SU-DHL-6 (cell line): ENCODE measurements around the gene PTPRE.

ENCODE experiments used
- H2AFZ ChIP-seq: fragments of 200-600 bp; sonication (generic); 2 replicates; pipeline ENCODE4 v1.6.1; 2014; ENCODE audit warnings: low read depth, mild to moderate bottlenecking, moderate library complexity, mixed read lengths, antibody characterized with exemption, low read length; ENCODE audit not compliant: severe bottlenecking
- H3F3A ChIP-seq: fragments of 200-600 bp; shearing (Covaris generic); 2 replicates; pipeline ENCODE4 v1.6.0; 2016; ENCODE audit warnings: antibody characterized with exemption, mild to moderate bottlenecking; ENCODE audit not compliant: insufficient read depth
- H3K27ac ChIP-seq: fragments of 200-600 bp; sonication (generic); 2 replicates; pipeline ENCODE4 v1.5.1; 2016; ENCODE audit warnings: low read depth, mild to moderate bottlenecking, low read length, moderate library complexity, mixed read lengths
- H3K27me3 ChIP-seq: fragments of 200-600 bp; sonication (generic), shearing (Covaris generic); 2 replicates; pipeline ENCODE4 v1.6.0; 2014; ENCODE audit warnings: mild to moderate bottlenecking, low read length
- H3K36me3 ChIP-seq: fragments of 200-600 bp; sonication (generic); 2 replicates; pipeline ENCODE4 v1.6.1; 2014; ENCODE audit warnings: mild to moderate bottlenecking, low read length, mixed read lengths
- H3K4me2 ChIP-seq: fragments of 300-600, 200-600 bp; shearing (Covaris generic), sonication (generic); 2 replicates; pipeline ENCODE4 v1.6.0; 2014; ENCODE audit warnings: low read length, low read depth, mild to moderate bottlenecking; ENCODE audit not compliant: poor library complexity, severe bottlenecking
- H3K4me3 ChIP-seq: fragments of 200-600 bp; sonication (generic); 2 replicates; pipeline ENCODE4 v1.5.1; 2014; ENCODE audit warnings: antibody characterized with exemption, low read length, mild to moderate bottlenecking, mixed read lengths; ENCODE audit not compliant: insufficient read depth, poor library complexity, severe bottlenecking
- H3K79me2 ChIP-seq: fragments of 200-600 bp; sonication (generic); 2 replicates; pipeline ENCODE4 v1.6.1; 2014; ENCODE audit warnings: mild to moderate bottlenecking, low read length, moderate library complexity; ENCODE audit not compliant: insufficient read depth
- H3K9ac ChIP-seq: fragments of 200-600 bp; sonication (generic); 2 replicates; pipeline ENCODE4 v1.7.0; 2014; ENCODE audit warnings: mild to moderate bottlenecking, low read length
- H3K9me2 ChIP-seq: fragments of 200-600 bp; sonication (generic); replicated peaks from 2 replicates; pipeline ENCODE4 v1.6.1; 2014; ENCODE audit warnings: low read length; ENCODE audit not compliant: insufficient read depth
- H3K9me3 ChIP-seq: fragments of 200-600 bp; sonication (generic); 2 replicates; pipeline ENCODE4 v1.6.1; 2014; ENCODE audit warnings: low read length, mixed read lengths; ENCODE audit not compliant: insufficient read depth
- H4K20me1 ChIP-seq: fragments of 200-600 bp; sonication (generic); 2 replicates; pipeline ENCODE4 v1.6.1; 2014; ENCODE audit warnings: low read depth, mild to moderate bottlenecking, antibody characterized with exemption, low read length, moderate library complexity, mixed read lengths
- CTCF ChIP-seq: fragments of 200-600 bp; sonication (generic); IDR thresholded peaks from one replicate; pipeline ENCODE4 v1.5.1; 2017; ENCODE audit warnings: antibody characterized with exemption, mild to moderate bottlenecking, low read length, moderate library complexity; ENCODE audit not compliant: insufficient read depth, poor library complexity, severe bottlenecking
- EZH2phosphoT487 ChIP-seq: fragments of 200-600 bp; sonication (generic), shearing (Covaris generic); conservative IDR thresholded peaks from 2 replicates; pipeline ENCODE4 v1.6.1; 2018; ENCODE audit warnings: mild to moderate bottlenecking, antibody characterized with exemption, low read length, moderate library complexity, mixed read lengths

Gene PTPRE

GRCh38 chr10:127945341-127945758 lies 38.4 kb downstream of the PTPRE start:
- H3K27ac ChIP-seq, result no peak overlapping the region
- H3K36me3 ChIP-seq, result no peaks in the 10 kb centered on the region
- no peak for TF ChIP-seq EZH2phosphoT487
- no peak for TF ChIP-seq CTCF
- no peaks in the 10 kb centered on the region for H3K9me2 ChIP-seq
- H3K79me2 ChIP-seq, result no peaks in the 10 kb centered on the region
- H4K20me1 ChIP-seq, result no peaks in the 10 kb centered on the region
- no peak overlapping the region for H3K9ac ChIP-seq
- no peak overlapping the region for H3K4me3 ChIP-seq
- no peaks in the 10 kb centered on the region for H3F3A ChIP-seq
- no peak overlapping the region for H3K4me2 ChIP-seq
- H3K9me3 ChIP-seq, result no peaks in the 10 kb centered on the region
- no peaks in the 10 kb centered on the region; the same call in 1 of the 2 replicates for H3K27me3 ChIP-seq
- no peak overlapping the region for H2AFZ ChIP-seq

GRCh38 chr10:127945948-127946711 lies 39.2 kb downstream of the PTPRE start:
- H4K20me1 ChIP-seq, result no peaks in the 10 kb centered on the region
- no peaks in the 10 kb centered on the region for H3K36me3 ChIP-seq
- no peaks in the 10 kb centered on the region for H3K9me2 ChIP-seq
- H3K9me3 ChIP-seq, result no peaks in the 10 kb centered on the region
- no peak overlapping the region for H3K4me2 ChIP-seq
- no peaks in the 10 kb centered on the region for H3K79me2 ChIP-seq
- no peak overlapping the region for H3K27ac ChIP-seq
- TF ChIP-seq CTCF (no peak), EZH2phosphoT487 (no peak)
- no peaks in the 10 kb centered on the region; the same call in 1 of the 2 replicates for H3K27me3 ChIP-seq
- no peak overlapping the region for H3K4me3 ChIP-seq
- no peak overlapping the region for H2AFZ ChIP-seq
- H3F3A ChIP-seq, result no peaks in the 10 kb centered on the region
- no peak overlapping the region for H3K9ac ChIP-seq

GRCh38 chr10:127947211-127947610 lies 40.3 kb downstream of the PTPRE start:
- Histone ChIP-seq H3K27ac (no peak overlapping the region), H3K9ac (no peak overlapping the region), H4K20me1 (no peaks in the 10 kb centered on the region), H3K9me2 (no peaks in the 10 kb centered on the region), H3K27me3 (no peaks in the 10 kb centered on the region; the same call in 1 of the 2 replicates), H3K4me2 (no peak overlapping the region), H3K4me3 (no peak overlapping the region), H3K9me3 (no peaks in the 10 kb centered on the region), H3F3A (no peaks in the 10 kb centered on the region), H3K79me2 (no peaks in the 10 kb centered on the region), H2AFZ (no peak overlapping the region), H3K36me3 (no peaks in the 10 kb centered on the region)
- TF ChIP-seq EZH2phosphoT487 (no peak), CTCF (no peak)
